ENCODE data around the gene ARHGEF19. TPM values are rescaled to one million over a fixed set of nuclear protein-coding genes. Genes with fewer than 3 reads are reported as not detected.
A peak's percentile ranks its signal among the peaks of the same experiment; 100 is the strongest.

Gene ARHGEF19
- total RNA-seq, 2 donors from 2014 or later: 1.5 to 4.8 TPM

DNA sequence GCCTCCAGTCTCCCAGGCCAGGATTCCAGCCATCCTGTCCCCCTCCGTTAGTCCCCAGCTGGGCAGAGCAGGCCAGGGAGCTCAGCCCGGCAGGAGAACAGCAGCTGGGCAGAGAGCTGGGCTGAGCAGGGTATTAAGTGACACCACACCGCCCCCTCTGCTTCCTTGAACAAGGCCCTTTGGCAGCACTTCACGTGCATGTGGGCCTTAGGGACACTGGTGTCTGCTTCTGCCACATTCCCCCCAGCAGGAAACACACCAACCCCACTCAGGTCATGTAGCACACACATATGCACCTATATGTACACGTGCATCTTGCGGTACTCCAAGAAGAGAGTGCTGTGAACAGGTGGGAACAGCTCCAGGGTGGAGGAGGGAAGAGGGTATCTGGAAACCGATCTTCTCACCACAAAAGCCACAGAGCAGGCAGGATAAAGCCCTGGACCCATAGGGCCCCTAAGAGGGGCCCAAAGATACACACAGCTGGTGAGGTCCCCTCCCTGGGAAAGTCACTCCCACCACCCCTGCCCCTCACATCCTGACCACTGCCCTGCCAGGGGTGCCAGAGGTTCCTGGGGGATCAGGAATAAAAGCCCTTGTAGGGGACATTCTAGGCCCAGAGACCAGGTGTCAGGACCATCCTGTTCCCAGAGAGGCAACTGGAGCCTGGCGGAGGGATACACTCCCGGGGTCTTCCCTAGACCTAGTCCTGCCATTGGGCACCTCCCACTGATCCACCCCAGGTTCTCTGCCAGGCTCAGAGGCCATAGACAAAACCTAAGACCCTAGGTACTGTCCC lies 61.1 kb downstream of the ARHGEF19 start:
- Histone ChIP-seq H3K4me1 (peaks cover 0 to 87% of the 10 kb centered on the region in 2 donors), H3K27me3 (no peaks in the 10 kb centered on the region), H3K36me3 (peaks cover 35% of the 10 kb centered on the region), H3K27ac (peak overlapping the region; percentile 93 to 96), H3K4me3 (peak overlapping the region in 1 of 2 donors; percentile 94), H3K9me3 (no peaks in the 10 kb centered on the region)
- TF ChIP-seq, protein P1, sequence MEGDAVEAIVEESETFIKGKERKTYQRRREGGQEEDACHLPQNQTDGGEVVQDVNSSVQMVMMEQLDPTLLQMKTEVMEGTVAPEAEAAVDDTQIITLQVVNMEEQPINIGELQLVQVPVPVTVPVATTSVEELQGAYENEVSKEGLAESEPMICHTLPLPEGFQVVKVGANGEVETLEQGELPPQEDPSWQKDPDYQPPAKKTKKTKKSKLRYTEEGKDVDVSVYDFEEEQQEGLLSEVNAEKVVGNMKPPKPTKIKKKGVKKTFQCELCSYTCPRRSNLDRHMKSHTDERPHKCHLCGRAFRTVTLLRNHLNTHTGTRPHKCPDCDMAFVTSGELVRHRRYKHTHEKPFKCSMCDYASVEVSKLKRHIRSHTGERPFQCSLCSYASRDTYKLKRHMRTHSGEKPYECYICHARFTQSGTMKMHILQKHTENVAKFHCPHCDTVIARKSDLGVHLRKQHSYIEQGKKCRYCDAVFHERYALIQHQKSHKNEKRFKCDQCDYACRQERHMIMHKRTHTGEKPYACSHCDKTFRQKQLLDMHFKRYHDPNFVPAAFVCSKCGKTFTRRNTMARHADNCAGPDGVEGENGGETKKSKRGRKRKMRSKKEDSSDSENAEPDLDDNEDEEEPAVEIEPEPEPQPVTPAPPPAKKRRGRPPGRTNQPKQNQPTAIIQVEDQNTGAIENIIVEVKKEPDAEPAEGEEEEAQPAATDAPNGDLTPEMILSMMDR (IDR thresholded peaks at IDR 0.05): peak in 1 of 2 donors; percentile 21
- no peak for DNase-seq (ENCODE audit: low spot score)

DNA sequence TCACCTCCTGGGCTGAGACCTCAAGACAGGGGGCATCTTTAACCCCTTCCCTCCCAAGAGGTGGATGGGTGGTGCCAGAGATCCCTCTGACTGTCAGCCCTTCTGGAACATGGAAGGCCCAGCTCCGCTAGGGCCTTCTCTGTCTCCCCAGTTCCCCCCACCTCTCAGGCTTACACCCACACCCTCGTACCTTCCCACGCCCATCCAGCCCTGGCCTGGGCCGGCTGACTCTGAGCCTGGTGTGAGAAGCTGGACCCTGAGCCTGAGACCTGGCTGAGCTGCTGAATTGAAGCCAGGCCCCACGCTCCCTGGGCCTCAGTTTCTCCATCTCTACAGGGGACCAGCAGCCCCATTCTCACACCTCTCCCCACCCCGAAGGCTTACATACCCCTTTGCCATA lies 61.9 kb downstream of the ARHGEF19 start:
- TF ChIP-seq, protein P1 (IDR thresholded peaks at IDR 0.05): no peak
- no peak overlapping the region for H3K4me3 ChIP-seq
- peaks cover 35% of the 10 kb centered on the region for H3K36me3 ChIP-seq
- no peak for DNase-seq (ENCODE audit: low spot score)
- no peaks in the 10 kb centered on the region for H3K9me3 ChIP-seq
- H3K27me3 ChIP-seq: no peaks in the 10 kb centered on the region
- H3K4me1 ChIP-seq: peaks cover 0 to 91% of the 10 kb centered on the region in 2 donors
- peak overlapping the region in 1 of 2 donors; percentile 93 for H3K27ac ChIP-seq

DNA sequence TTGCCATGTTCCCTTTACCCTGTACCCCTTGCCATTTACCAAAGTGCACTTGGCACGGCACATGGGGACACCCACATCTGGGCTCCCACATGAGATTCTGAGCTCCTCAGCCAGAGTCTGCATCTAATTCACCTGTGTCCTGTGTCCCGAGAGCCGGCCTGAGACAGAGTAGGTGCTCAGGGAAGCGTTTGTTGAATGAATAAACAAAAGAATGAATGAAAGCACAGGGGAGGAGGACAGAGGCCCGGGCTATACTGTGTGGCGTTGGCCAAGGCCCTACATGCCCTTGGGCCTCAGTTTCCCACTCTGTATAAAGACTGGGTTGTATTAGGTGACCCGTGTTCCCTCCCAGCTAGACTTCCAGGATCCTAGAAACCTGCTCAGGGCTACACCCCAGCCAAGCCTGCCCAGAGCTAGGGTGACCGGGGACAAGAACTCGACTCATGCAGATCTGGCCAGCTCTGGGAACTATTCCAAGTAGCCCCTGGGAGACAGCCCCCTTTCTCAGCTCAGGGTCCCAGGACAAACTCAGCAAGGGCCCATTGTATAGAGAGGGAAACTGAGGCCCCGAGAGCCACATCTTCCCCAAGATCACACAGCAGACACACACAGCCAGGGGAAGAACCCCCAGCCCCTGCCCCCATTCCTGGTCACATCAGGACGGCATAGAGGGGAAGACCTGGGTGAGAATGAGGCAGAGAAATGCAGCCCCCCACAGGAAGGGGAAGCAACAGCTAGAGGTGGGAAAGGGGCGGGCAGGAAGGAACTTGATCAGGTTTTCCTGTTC lies 62.6 kb downstream of the ARHGEF19 start:
- Histone ChIP-seq H3K36me3 (peaks cover 35% of the 10 kb centered on the region), H3K9me3 (no peaks in the 10 kb centered on the region), H3K4me1 (peaks cover 0 to 91% of the 10 kb centered on the region in 2 donors), H3K27ac (peak overlapping the region in 1 of 2 donors; percentile 93), H3K27me3 (no peaks in the 10 kb centered on the region), H3K4me3 (no peak overlapping the region)
- TF ChIP-seq, protein P1 (IDR thresholded peaks at IDR 0.05): no peak
- no peak for DNase-seq (ENCODE audit: low spot score)

DNA sequence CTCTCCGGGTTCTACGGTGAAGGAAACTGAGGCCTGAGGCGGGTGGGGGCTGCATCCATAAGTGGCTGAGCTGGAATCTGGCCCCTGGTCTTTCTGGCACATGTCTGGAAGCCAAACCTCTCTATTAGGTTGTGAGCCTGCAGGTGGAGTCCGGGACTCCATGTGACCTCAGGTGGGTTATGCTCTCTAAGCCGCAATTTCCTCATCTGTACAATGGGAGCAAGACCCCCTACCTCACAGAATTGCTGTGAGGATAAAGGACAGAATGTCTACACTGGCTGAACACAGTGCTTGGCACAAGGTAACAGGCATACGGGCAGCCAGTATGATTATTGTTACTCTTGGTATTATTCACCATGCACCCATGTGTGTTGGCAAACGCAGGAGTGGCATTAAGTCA lies 63.3 kb downstream of the ARHGEF19 start:
- Histone ChIP-seq H3K4me1 (peaks cover 0 to 94% of the 10 kb centered on the region in 2 donors), H3K9me3 (no peaks in the 10 kb centered on the region), H3K4me3 (no peak overlapping the region), H3K36me3 (peaks cover 35% of the 10 kb centered on the region), H3K27ac (no peak overlapping the region), H3K27me3 (no peaks in the 10 kb centered on the region)
- TF ChIP-seq, protein P1 (IDR thresholded peaks at IDR 0.05): no peak
- DNase-seq (ENCODE audit: low spot score): no peak

DNA sequence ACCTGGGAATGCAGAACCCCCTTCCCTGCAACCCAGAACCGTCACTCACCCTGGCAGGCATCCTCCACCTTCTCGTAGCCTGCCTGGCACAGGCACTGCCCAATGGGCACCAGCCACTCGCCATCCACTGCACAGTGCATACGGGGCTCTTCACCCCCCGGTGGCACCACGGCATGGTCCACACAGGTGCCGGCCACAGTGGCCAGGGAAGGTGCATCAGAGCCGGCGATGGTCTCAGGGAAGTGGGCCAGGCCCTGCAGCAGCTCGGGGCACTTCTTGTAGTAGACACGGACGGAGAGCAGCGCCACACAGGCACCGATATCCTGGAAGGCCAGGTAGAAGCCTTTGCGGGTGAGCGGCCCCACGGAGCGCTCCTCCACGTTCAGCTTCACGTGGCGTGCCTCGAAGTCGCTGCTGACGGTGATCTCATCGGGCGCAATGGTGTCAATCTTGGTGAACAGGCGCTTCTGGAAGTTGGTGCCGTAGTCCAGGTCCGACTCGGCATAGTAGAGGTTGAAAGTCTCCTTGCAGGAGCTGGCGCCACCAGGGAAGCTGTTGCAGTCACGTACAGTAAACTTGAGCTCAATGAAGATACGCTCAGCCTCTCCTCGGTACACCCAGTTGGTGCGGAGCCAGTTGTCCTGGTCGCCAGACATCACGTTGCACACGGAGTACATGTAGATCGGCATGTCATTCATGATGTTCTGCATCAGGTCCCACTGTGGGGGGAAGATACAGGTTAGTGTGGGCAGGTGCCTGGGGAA lies 63.9 kb downstream of the ARHGEF19 start:
- H3K9me3 ChIP-seq: no peaks in the 10 kb centered on the region
- no peak overlapping the region for H3K4me3 ChIP-seq
- no peak overlapping the region for H3K27ac ChIP-seq
- TF ChIP-seq, protein P1 (IDR thresholded peaks at IDR 0.05): no peak
- no peak for DNase-seq (ENCODE audit: low spot score)
- no peaks in the 10 kb centered on the region for H3K27me3 ChIP-seq
- H3K36me3 ChIP-seq: peaks cover 35% of the 10 kb centered on the region
- H3K4me1 ChIP-seq: peaks cover 0 to 94% of the 10 kb centered on the region in 2 donors

Other genes with a start within 250 kb of the ARHGEF19 start
- 10 to 100 TPM; 14.8 to 27.5 TPM for gene ZBTB17, start 236.6 kb downstream of the ARHGEF19 start, total RNA-seq
- under 1 TPM in 1 of 2 donors, not detected in 1; 0.31 TPM for gene SRARP, start 208.4 kb downstream of the ARHGEF19 start, total RNA-seq
- 1,000 to 10,000 TPM; 1,082 to 1,229 TPM for gene HSPB7, start 194.6 kb downstream of the ARHGEF19 start, total RNA-seq
- gene CLCNKA, start 190.6 kb downstream of the ARHGEF19 start, total RNA-seq: under 1 TPM in 1 of 2 donors, not detected in 1; 0.20 TPM
- 1 to 10 TPM; 3.9 to 4.6 TPM for gene CLCNKB, start 168.9 kb downstream of the ARHGEF19 start, total RNA-seq
- gene FAM131C, start 139.0 kb downstream of the ARHGEF19 start, total RNA-seq: 1 to 10 TPM; 5.2 to 8.7 TPM
- 10 to 100 TPM; 17.5 to 43.5 TPM for gene EPHA2, start 56.6 kb downstream of the ARHGEF19 start, total RNA-seq
- 1 to 10 TPM; 4.4 to 5.0 TPM for gene CPLANE2, start 24.5 kb upstream of the ARHGEF19 start, total RNA-seq
- gene FBXO42, start 139.8 kb upstream of the ARHGEF19 start, total RNA-seq: 10 to 100 TPM; 11.9 to 16.5 TPM
- 10 to 100 TPM; 54.4 to 81.2 TPM for gene SZRD1, start 154.6 kb upstream of the ARHGEF19 start, total RNA-seq
- gene SPATA21, start 224.8 kb upstream of the ARHGEF19 start, total RNA-seq: not detected
- gene NECAP2, start 228.1 kb upstream of the ARHGEF19 start, total RNA-seq: 10 to 100 TPM; 16.2 to 29.9 TPM

Data from right atrium auricular region (tissue), 2 donors.